ENCODE measurements around the gene FLNA. TPM values are rescaled to one million over a fixed set of nuclear protein-coding genes. Genes with fewer than 3 reads are reported as not detected.

The FLNA gene, protein sequence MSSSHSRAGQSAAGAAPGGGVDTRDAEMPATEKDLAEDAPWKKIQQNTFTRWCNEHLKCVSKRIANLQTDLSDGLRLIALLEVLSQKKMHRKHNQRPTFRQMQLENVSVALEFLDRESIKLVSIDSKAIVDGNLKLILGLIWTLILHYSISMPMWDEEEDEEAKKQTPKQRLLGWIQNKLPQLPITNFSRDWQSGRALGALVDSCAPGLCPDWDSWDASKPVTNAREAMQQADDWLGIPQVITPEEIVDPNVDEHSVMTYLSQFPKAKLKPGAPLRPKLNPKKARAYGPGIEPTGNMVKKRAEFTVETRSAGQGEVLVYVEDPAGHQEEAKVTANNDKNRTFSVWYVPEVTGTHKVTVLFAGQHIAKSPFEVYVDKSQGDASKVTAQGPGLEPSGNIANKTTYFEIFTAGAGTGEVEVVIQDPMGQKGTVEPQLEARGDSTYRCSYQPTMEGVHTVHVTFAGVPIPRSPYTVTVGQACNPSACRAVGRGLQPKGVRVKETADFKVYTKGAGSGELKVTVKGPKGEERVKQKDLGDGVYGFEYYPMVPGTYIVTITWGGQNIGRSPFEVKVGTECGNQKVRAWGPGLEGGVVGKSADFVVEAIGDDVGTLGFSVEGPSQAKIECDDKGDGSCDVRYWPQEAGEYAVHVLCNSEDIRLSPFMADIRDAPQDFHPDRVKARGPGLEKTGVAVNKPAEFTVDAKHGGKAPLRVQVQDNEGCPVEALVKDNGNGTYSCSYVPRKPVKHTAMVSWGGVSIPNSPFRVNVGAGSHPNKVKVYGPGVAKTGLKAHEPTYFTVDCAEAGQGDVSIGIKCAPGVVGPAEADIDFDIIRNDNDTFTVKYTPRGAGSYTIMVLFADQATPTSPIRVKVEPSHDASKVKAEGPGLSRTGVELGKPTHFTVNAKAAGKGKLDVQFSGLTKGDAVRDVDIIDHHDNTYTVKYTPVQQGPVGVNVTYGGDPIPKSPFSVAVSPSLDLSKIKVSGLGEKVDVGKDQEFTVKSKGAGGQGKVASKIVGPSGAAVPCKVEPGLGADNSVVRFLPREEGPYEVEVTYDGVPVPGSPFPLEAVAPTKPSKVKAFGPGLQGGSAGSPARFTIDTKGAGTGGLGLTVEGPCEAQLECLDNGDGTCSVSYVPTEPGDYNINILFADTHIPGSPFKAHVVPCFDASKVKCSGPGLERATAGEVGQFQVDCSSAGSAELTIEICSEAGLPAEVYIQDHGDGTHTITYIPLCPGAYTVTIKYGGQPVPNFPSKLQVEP (N-terminal part only)
- total RNA-seq: 148 TPM

GRCh38 chrX:154374313-154375155 lies at the start of gene FLNA:
FLNA (minus strand) TSS chrX:154374634; CDS start chrX:154371245, 3,389 bp downstream.

DNA sequence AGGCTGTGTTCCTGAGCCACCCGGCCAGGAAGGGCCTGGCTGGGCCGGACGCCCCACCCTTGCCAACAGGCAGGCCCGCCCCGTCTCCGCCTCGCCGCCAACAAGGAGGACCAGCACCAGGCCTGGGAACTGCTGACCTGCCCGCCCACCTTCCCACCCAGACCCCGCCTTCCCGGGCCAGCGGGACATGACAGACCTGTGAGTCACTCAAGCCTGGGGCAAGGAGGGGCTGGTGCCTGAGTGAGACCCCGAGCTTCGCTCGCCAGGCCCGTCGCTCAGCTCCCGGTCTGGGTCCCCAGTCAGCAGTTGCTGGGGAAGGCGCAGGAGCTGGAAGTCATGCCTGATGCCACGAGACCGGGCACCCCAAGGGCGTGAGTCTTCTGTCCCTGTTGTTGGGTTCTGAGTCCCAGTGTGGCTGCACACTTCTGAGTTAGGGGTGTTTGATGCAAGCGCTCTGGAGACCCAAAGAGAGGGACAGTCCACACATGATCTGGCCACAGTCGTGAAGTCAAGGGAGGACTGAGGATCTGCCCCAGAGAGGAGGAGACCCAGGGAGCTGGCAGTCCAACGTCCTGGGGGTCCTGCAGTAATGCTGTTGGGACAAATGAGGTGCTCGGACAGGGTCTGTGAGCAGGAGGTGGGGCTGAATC lies 34.9 kb upstream of the FLNA start, which contains the start of gene DNASE1L1:
Gene DNASE1L1 (minus strand): TSS at position 33 of the 650 bp plus-strand sequence. CDS start 3,686 bp downstream, outside the sequence.

GRCh38 chrX:154397888-154398667 lies 23.6 kb upstream of the FLNA start, which contains the start of gene RPL10:
RPL10 (plus strand) TSS chrX:154398377; CDS start chrX:154398520, 143 bp downstream.

DNA sequence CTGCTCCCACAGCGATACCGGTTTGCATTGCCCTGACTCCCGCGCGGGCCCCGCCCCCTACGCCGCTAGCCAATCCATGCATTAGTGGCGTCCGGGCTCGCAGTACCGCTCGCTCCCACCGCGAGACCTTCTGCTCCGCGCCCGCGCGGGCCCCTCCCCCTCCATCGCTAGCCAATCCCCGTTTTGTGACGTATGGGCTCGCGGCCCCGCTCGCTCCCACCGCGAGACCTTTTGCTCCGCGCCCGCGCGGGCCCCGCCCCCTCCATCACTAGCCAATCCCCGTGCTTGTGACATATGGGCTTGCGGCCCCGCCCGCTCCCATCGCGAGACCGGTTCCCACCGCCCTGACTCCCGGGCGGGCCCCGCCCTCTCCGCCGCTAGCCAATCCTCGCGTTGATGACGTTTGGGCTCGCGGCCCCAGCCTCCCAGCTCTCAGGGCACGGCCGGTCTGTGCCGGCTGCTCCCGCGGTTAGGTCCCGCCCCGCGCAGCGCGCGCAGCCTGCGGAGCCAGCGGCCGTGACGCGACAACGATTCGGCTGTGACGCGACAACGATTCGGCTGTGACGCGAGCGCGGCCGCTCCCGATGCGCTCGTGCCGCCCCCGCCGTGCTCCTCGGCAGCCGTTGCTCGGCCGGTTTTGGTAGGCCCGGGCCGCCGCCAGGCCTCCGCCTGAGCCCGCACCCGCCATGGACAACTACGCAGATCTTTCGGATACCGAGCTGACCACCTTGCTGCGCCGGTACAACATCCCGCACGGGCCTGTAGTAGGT lies 4.5 kb upstream of the FLNA start, which contains the start of gene EMD:
Gene EMD (plus strand): TSS at position 497 of the 770 bp plus-strand sequence. CDS start 190 bp downstream, at position 687.

Small RNA genes lying within 50 kb of the gene (small RNA-seq; reads per million reads assigned to genes)
- gene SNORA70 (ENCODE audit: low replicate concordance): not detected

Other genes with a start within 250 kb of the FLNA start
- gene OPN1LW, start 230.4 kb downstream of the FLNA start, total RNA-seq: not detected
- gene OPN1MW, start 192.0 kb downstream of the FLNA start, total RNA-seq: not detected
- not detected for gene OPN1MW2, start 154.9 kb downstream of the FLNA start, total RNA-seq
- not detected for gene OPN1MW3, start 117.1 kb downstream of the FLNA start, total RNA-seq
- not detected for gene TEX28, start 79.5 kb downstream of the FLNA start, total RNA-seq
- gene TKTL1, start 78.8 kb downstream of the FLNA start, total RNA-seq: 1.9 TPM
- 17.8 TPM for gene EMD, start 4.7 kb upstream of the FLNA start, total RNA-seq
- gene RPL10, start 23.7 kb upstream of the FLNA start, total RNA-seq: 2,083 TPM
- 5.6 TPM for gene DNASE1L1, start 34.6 kb upstream of the FLNA start, total RNA-seq
- 25.7 TPM for gene TAFAZZIN, start 36.9 kb upstream of the FLNA start, total RNA-seq
- 55.7 TPM for gene ATP6AP1, start 54.0 kb upstream of the FLNA start, total RNA-seq
- gene GDI1, start 62.5 kb upstream of the FLNA start, total RNA-seq: 301 TPM
- 31.6 TPM for gene FAM50A, start 69.5 kb upstream of the FLNA start, total RNA-seq
- 53.2 TPM for gene PLXNA3, start 83.6 kb upstream of the FLNA start, total RNA-seq
- 9.4 TPM for gene LAGE3, start 104.6 kb upstream of the FLNA start, total RNA-seq
- gene UBL4A, start 112.0 kb upstream of the FLNA start, total RNA-seq: 37.9 TPM
- gene SLC10A3, start 116.0 kb upstream of the FLNA start, total RNA-seq: 2.8 TPM
- 13.8 TPM for gene FAM3A, start 141.6 kb upstream of the FLNA start, total RNA-seq
- gene G6PD, start 172.2 kb upstream of the FLNA start, total RNA-seq: 32.9 TPM
- gene IKBKG, start 173.0 kb upstream of the FLNA start, total RNA-seq: 5.9 TPM
- gene CTAG1A, start 210.5 kb upstream of the FLNA start, total RNA-seq: not detected
- not detected for gene CTAG1B, start 244.6 kb upstream of the FLNA start, total RNA-seq

Data from parietal lobe (tissue), 2 donors.